Mesendoderm (in vitro differentiated cells): Measurements from ENCODE around the gene CPLX3.

Experiments
- DNase-seq: peaks from one replicate; pipeline ENCODE4 v3.0.0; 2013
- H2AK5ac ChIP-seq: 2 replicates; pipeline ENCODE4 v1.6.1; 2013; ENCODE audit warnings: low read length, inconsistent platforms
- H2BK120ac ChIP-seq: 2 replicates; pipeline ENCODE4 v1.6.1; 2013; ENCODE audit warnings: low read depth, mild to moderate bottlenecking, low read length, moderate library complexity, mixed read lengths
- H2BK15ac ChIP-seq: replicated peaks from 2 replicates; pipeline ENCODE4 v1.6.1; 2013; ENCODE audit warnings: low read depth, mild to moderate bottlenecking, moderate library complexity
- H2BK5ac ChIP-seq: 2 replicates; pipeline ENCODE4 v1.6.1; 2013; ENCODE audit warnings: low read length, inconsistent platforms
- H3K18ac ChIP-seq: 2 replicates; pipeline ENCODE4 v1.6.1; 2013; ENCODE audit warnings: mild to moderate bottlenecking, low read length, mixed read lengths
- H3K23ac ChIP-seq: one replicate; pipeline ENCODE4 v1.6.1; 2013; ENCODE audit warnings: low read length
- H3K27ac ChIP-seq: 2 replicates; pipeline ENCODE4 v1.5.1; 2013; ENCODE audit warnings: low read depth, mild to moderate bottlenecking, inconsistent platforms, low read length, moderate library complexity
- H3K27me3 ChIP-seq: 2 replicates; pipeline ENCODE4 v1.6.1; 2013; ENCODE audit warnings: low read length, control low read depth, mild to moderate bottlenecking, inconsistent platforms; ENCODE audit not compliant: insufficient read depth, poor library complexity
- H3K36me3 ChIP-seq: 2 replicates; pipeline ENCODE4 v1.6.1; 2013; ENCODE audit warnings: low read length, inconsistent platforms; ENCODE audit not compliant: control insufficient read depth, insufficient read depth
- H3K4ac ChIP-seq: one replicate; pipeline ENCODE4 v1.6.1; 2013; ENCODE audit warnings: low read depth, mild to moderate bottlenecking, low read length, moderate library complexity
- H3K4me1 ChIP-seq: 2 replicates; pipeline ENCODE4 v1.6.1; 2013; ENCODE audit warnings: low read depth, low read length, inconsistent platforms; ENCODE audit not compliant: control insufficient read depth
- H3K4me2 ChIP-seq: 2 replicates; pipeline ENCODE4 v1.6.1; 2013; ENCODE audit warnings: low read length
- H3K4me3 ChIP-seq: 2 replicates; pipeline ENCODE4 v1.5.1; 2013; ENCODE audit warnings: mild to moderate bottlenecking, low read length
- H3K56ac ChIP-seq: one replicate; pipeline ENCODE4 v1.6.1; 2013; ENCODE audit warnings: low read length
- H3K79me1 ChIP-seq: 2 replicates; pipeline ENCODE4 v1.6.1; 2013; ENCODE audit warnings: low read length, inconsistent platforms
- H3K79me2 ChIP-seq: 2 replicates; pipeline ENCODE4 v1.6.1; 2013; ENCODE audit warnings: mild to moderate bottlenecking, low read length; ENCODE audit not compliant: control insufficient read depth, insufficient read depth
- H3K9ac ChIP-seq: 2 replicates; pipeline ENCODE4 v1.6.1; 2013; ENCODE audit warnings: low read length, inconsistent platforms
- H4K5ac ChIP-seq: one replicate; pipeline ENCODE4 v1.6.1; 2013; ENCODE audit warnings: low read length
- H4K8ac ChIP-seq: one replicate; pipeline ENCODE4 v1.6.1; 2013; ENCODE audit warnings: low read depth, mild to moderate bottlenecking, control low read depth, low read length, moderate library complexity
- WGBS: extraction: QIAGEN DNeasy Blood & Tissue Kit; methylation state at CpG from one replicate; pipeline ENCODE4 v1.1.7; 2013; ENCODE audit warnings: low lambda C conversion rate, missing lambda C conversion rate; ENCODE audit not compliant: insufficient coverage; ENCODE audit errors: extremely low coverage; 5-methylcytosine and 5-hydroxymethylcytosine counted together

Gene CPLX3

GRCh38 chr15:74821091-74821789 is 5.2 kb upstream of the CPLX3 start:
- H3K4ac ChIP-seq, result no peak overlapping the region
- H3K9ac ChIP-seq, result no peak overlapping the region
- no peak overlapping the region for H3K56ac ChIP-seq
- no peak overlapping the region for H2AK5ac ChIP-seq
- H3K79me1 ChIP-seq, result no peaks in the 10 kb centered on the region
- no peaks in the 10 kb centered on the region for H3K79me2 ChIP-seq
- H4K5ac ChIP-seq, result no peak overlapping the region
- peaks cover 3% of the 10 kb centered on the region for H3K4me1 ChIP-seq
- H4K8ac ChIP-seq, result no peak overlapping the region
- no peak overlapping the region for H2BK15ac ChIP-seq
- H2BK5ac ChIP-seq, result no peak overlapping the region
- peak; percentile 72 for DNase-seq
- H3K23ac ChIP-seq, result no peak overlapping the region
- H3K18ac ChIP-seq, result no peak overlapping the region
- H3K36me3 ChIP-seq, result no peaks in the 10 kb centered on the region
- H2BK120ac ChIP-seq, result no peak overlapping the region
- no CpG with 5 or more reads among the region's 11 CpGs for WGBS
- H3K4me2 ChIP-seq, result no peak overlapping the region
- H3K27ac ChIP-seq, result no peak overlapping the region
- no peak overlapping the region for H3K4me3 ChIP-seq
- peaks cover 2% of the 10 kb centered on the region for H3K27me3 ChIP-seq

- Histone ChIP-seq H3K27me3 (peaks cover 3% of the 10 kb centered on the region), H3K79me1 (no peaks in the 10 kb centered on the region), H3K9ac (no peak overlapping the region), H4K8ac (no peak overlapping the region), H3K56ac (no peak overlapping the region), H2BK15ac (no peak overlapping the region), H2BK5ac (no peak overlapping the region), H3K4me1 (peaks cover 2% of the 10 kb centered on the region), H3K4me3 (no peak overlapping the region), H3K36me3 (no peaks in the 10 kb centered on the region), H4K5ac (no peak overlapping the region), H2AK5ac (no peak overlapping the region), H2BK120ac (no peak overlapping the region), H3K4me2 (no peak overlapping the region), H3K23ac (no peak overlapping the region), H3K18ac (no peak overlapping the region), H3K79me2 (no peaks in the 10 kb centered on the region), H3K27ac (no peak overlapping the region), H3K4ac (no peak overlapping the region)
- WGBS, result no CpG with 5 or more reads among the region's 7 CpGs
- DNase-seq, result no peak
Observed at GRCh38 chr15:74821790-74822158, 4.7 kb upstream of the CPLX3 start.

- Histone ChIP-seq H3K23ac (no peak overlapping the region), H2BK15ac (no peak overlapping the region), H2AK5ac (no peak overlapping the region), H3K27ac (no peak overlapping the region), H3K36me3 (no peaks in the 10 kb centered on the region), H3K4ac (no peak overlapping the region), H3K9ac (no peak overlapping the region), H2BK5ac (no peak overlapping the region), H3K18ac (no peak overlapping the region), H3K56ac (no peak overlapping the region), H4K8ac (no peak overlapping the region), H3K79me1 (no peaks in the 10 kb centered on the region), H4K5ac (no peak overlapping the region), H2BK120ac (no peak overlapping the region), H3K4me3 (no peak overlapping the region), H3K27me3 (peaks cover 7% of the 10 kb centered on the region), H3K4me1 (no peaks in the 10 kb centered on the region), H3K4me2 (no peak overlapping the region), H3K79me2 (no peaks in the 10 kb centered on the region)
- no CpG with 5 or more reads among the region's 4 CpGs for WGBS
- DNase-seq, result no peak
Observed at GRCh38 chr15:74822233-74822632, 4.2 kb upstream of the CPLX3 start.

- no peak overlapping the region for H3K9ac ChIP-seq
Observed at GRCh38 chr15:74823324-74823723, 3.1 kb upstream of the CPLX3 start.

GRCh38 chr15:74824976-74825375 is 1.5 kb upstream of the CPLX3 start:
- Histone ChIP-seq H3K79me2 (no peaks in the 10 kb centered on the region), H3K27me3 (peaks cover 7% of the 10 kb centered on the region), H3K27ac (no peak overlapping the region), H3K23ac (no peak overlapping the region), H2BK120ac (no peak overlapping the region), H4K5ac (no peak overlapping the region), H2AK5ac (no peak overlapping the region), H3K79me1 (no peaks in the 10 kb centered on the region), H2BK5ac (no peak overlapping the region), H3K4me1 (no peaks in the 10 kb centered on the region), H3K36me3 (no peaks in the 10 kb centered on the region), H3K9ac (no peak overlapping the region), H3K4me3 (no peak overlapping the region), H3K18ac (no peak overlapping the region), H4K8ac (no peak overlapping the region), H3K56ac (no peak overlapping the region), H2BK15ac (no peak overlapping the region), H3K4me2 (no peak overlapping the region), H3K4ac (no peak overlapping the region)
- no CpG with 5 or more reads among the region's 7 CpGs for WGBS
- DNase-seq, result no peak

More at GRCh38 chr15:74823324-74823723, 3.1 kb upstream of the CPLX3 start:
- Histone ChIP-seq H2BK15ac (no peak overlapping the region), H3K4me1 (no peaks in the 10 kb centered on the region), H4K8ac (no peak overlapping the region), H2BK120ac (no peak overlapping the region), H4K5ac (no peak overlapping the region), H3K56ac (no peak overlapping the region), H3K27me3 (peaks cover 7% of the 10 kb centered on the region), H3K79me1 (no peaks in the 10 kb centered on the region), H2BK5ac (no peak overlapping the region), H2AK5ac (no peak overlapping the region), H3K79me2 (no peaks in the 10 kb centered on the region), H3K23ac (no peak overlapping the region), H3K4me2 (no peak overlapping the region), H3K4me3 (no peak overlapping the region), H3K27ac (no peak overlapping the region), H3K4ac (no peak overlapping the region), H3K18ac (no peak overlapping the region), H3K36me3 (no peaks in the 10 kb centered on the region)
- no peak for DNase-seq
- WGBS, result no CpG with 5 or more reads among the region's 6 CpGs

- H3K23ac ChIP-seq, result no peak overlapping the region
- no peak overlapping the region for H2AK5ac ChIP-seq
- peaks cover 7% of the 10 kb centered on the region for H3K27me3 ChIP-seq
- H3K27ac ChIP-seq, result no peak overlapping the region
- no peak overlapping the region for H3K56ac ChIP-seq
- H3K4me2 ChIP-seq, result no peak overlapping the region
- no peak overlapping the region for H2BK5ac ChIP-seq
- no peak overlapping the region for H3K4ac ChIP-seq
- no peaks in the 10 kb centered on the region for H3K79me2 ChIP-seq
- H3K79me1 ChIP-seq, result no peaks in the 10 kb centered on the region
- no peak overlapping the region for H2BK120ac ChIP-seq
- no peak overlapping the region for H3K4me3 ChIP-seq
- no peak for DNase-seq
- H3K18ac ChIP-seq, result no peak overlapping the region
- H3K4me1 ChIP-seq, result no peaks in the 10 kb centered on the region
- H4K8ac ChIP-seq, result no peak overlapping the region
- WGBS, result no CpG with 5 or more reads among the region's 10 CpGs
- no peak overlapping the region for H2BK15ac ChIP-seq
- no peaks in the 10 kb centered on the region for H3K36me3 ChIP-seq
- H3K9ac ChIP-seq, result no peak overlapping the region
- no peak overlapping the region for H4K5ac ChIP-seq
Observed at GRCh38 chr15:74825866-74826265, 561 bp upstream of the CPLX3 start.
